ENCODE data around the gene OR2AG2.

GRCh38 chr11:6755303-6755952 is 16.3 kb downstream of the OR2AG2 start:
- TF ChIP-seq CTCF (IDR thresholded peaks at IDR 0.05) (peak in 3 of 4 experiments; percentile 44 to 78 (median 65)), POLR2AphosphoS5 (IDR thresholded peaks at IDR 0.05) (no peak), EP300 (IDR thresholded peaks at IDR 0.05) (no peak), POLR2A (IDR thresholded peaks at IDR 0.05) (no peak)

All from sigmoid colon (tissue), 4 donors.